CMK (cell line): ENCODE results near the gene SLC45A2.
"Not testable (repeated sequence)": the region's sequence is repeated elsewhere in the genome, so short reads cannot be mapped to it uniquely, and the experiment has no call there.

Source experiments
- DNase-seq: peaks from one replicate; pipeline ENCODE4 v3.0.0-alpha.2; 2010; ENCODE audit warnings: low read depth

Gene SLC45A2

GRCh38 chr5:33966805-33967204 lies 17.7 kb downstream of the SLC45A2 start:
- no peak for DNase-seq

- DNase-seq, result no peak
These were observed 20.3 kb downstream of the SLC45A2 start for GRCh38 chr5:33964132-33964700.

GRCh38 chr5:33958176-33958575 lies 26.3 kb downstream of the SLC45A2 start:
- DNase-seq, result no peak

GRCh38 chr5:33957577-33958150 lies 26.8 kb downstream of the SLC45A2 start:
- DNase-seq, result no peak

GRCh38 chr5:33952175-33952574 lies 32.3 kb downstream of the SLC45A2 start:
- DNase-seq, result not testable (repeated sequence)

GRCh38 chr5:33944543-33945132 lies 39.9 kb downstream of the SLC45A2 start:
- DNase-seq, result no peak

- no peak for DNase-seq
These were observed 43.4 kb downstream of the SLC45A2 start for GRCh38 chr5:33941090-33941489.

- DNase-seq, result no peak
These were observed 44.8 kb downstream of the SLC45A2 start for GRCh38 chr5:33939556-33940262.

GRCh38 chr5:33938881-33939280 lies 45.6 kb downstream of the SLC45A2 start:
- DNase-seq, result no peak

- DNase-seq, result no peak
These were observed 46.0 kb downstream of the SLC45A2 start for GRCh38 chr5:33938507-33938796.

- DNase-seq, result no peak
These were observed 46.6 kb downstream of the SLC45A2 start for GRCh38 chr5:33937707-33938506.

- no peak for DNase-seq
These were observed 47.3 kb downstream of the SLC45A2 start for GRCh38 chr5:33937017-33937706.

- DNase-seq, result no peak
These were observed 48.0 kb downstream of the SLC45A2 start, which contains the start of gene RXFP3 for GRCh38 chr5:33936381-33937016. RXFP3 (plus strand) TSS chr5:33936386; CDS start chr5:33936741, 355 bp downstream.

- DNase-seq, result no peak
These were observed 48.5 kb downstream of the SLC45A2 start for GRCh38 chr5:33936004-33936380.

- DNase-seq, result no peak
These were observed 50.3 kb downstream of the SLC45A2 start for GRCh38 chr5:33934176-33934575.

- no peak for DNase-seq
These were observed 50.7 kb downstream of the SLC45A2 start for GRCh38 chr5:33933723-33934169.

GRCh38 chr5:33931136-33931535 lies 53.4 kb downstream of the SLC45A2 start:
- DNase-seq, result no peak

GRCh38 chr5:33929925-33930690 lies 54.4 kb downstream of the SLC45A2 start:
- DNase-seq, result no peak

GRCh38 chr5:33928283-33928682 lies 56.2 kb downstream of the SLC45A2 start:
- no peak for DNase-seq

GRCh38 chr5:33927685-33928084 lies 56.8 kb downstream of the SLC45A2 start:
- no peak for DNase-seq

GRCh38 chr5:33925278-33925677 lies 59.2 kb downstream of the SLC45A2 start:
- no peak for DNase-seq
